Bone marrow (tissue), 2 donors: ENCODE results near the gene PRKAB2.
"Not testable (repeated sequence)": the region's sequence is repeated elsewhere in the genome, so short reads cannot be mapped to it uniquely, and the experiment has no call there.

Experiments
- DNase-seq, 2 donors: peaks; one replicate each; lab custom pipeline; 2025; lab: John Stamatoyannopoulos, UW

PRKAB2 gene

DNA sequence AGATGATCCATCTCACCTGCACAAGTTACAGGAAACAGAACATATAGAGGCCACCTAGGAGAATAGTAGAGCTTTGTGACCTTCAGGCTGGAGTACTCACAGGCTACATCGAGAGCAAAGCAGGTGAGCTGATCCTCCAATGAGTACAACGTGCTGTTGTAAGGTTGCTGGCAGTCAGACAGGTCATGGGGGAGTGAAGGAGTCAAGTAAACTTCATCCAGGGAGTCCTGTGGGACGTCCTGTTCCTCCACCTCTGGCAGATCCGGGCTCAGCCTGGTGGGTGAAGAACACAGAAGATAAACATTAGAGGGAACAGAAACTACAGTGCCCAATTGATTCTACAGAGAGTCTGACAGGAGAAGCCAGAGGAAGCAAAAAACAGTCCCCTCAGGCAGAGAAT lies 62.5 kb downstream of the PRKAB2 start:
- DNase-seq = no peak

DNA sequence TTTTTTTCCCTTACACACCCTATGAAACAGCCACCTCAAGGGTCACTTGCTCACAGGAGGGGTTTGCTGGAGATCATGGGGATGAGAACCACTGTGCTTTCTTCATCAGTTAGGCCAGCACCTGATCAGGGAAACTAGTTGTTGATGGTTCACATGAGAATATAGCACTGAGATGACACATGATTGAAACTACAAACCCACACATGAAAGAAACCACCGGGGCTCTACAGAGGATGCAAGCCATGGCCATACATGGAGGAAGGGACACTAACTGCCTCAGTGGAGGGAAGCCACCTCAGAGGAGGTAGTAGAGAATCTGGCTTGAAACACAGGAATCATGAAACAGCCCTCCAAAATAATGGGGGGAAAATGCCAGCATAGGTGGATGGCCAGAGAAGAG lies 63.2 kb downstream of the PRKAB2 start:
- DNase-seq = no peak

DNA sequence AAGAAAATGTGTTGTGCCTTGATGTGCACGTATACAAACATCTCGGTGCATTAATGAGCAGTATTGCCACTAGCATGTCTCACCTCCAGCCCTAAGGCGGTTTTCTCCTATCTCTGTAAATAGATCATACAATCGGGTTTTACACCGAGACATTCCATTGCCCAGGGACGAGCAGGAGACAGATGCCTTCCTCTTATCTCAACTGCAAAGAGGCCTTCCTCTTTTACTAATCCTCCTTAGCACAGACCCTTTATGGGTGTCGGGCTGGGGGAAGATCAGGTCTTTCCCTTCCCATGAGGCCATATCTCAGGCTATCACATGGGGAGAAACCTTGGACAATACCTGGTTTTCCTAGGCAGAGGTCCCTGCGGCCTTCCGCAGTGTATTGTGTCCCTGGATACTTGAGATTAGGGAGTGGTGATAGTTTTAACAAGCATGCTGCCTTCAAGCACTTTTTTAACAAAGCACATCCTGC lies 65.8 kb downstream of the PRKAB2 start:
- not testable (repeated sequence) for DNase-seq

DNA sequence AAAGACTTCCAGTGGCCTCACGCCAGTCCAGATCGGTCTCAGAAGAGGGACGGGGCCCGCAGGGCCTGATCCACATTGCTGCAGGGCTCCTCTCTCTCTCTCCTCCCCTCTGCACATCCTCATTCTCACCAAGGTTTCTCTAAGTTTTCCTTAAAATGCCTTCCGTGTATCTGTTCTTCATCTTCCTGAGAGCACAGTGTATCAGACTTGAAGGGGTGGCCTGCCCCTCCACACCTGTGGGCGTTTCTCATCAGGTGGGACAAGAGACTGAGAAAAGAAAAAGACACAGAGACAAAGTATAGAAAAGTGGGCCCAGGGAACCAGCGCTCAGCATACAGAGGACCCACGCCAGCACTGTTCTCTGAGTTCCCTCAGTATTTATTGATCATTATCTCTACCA lies 66.4 kb downstream of the PRKAB2 start:
- no peak for DNase-seq
